H1 (cell line): ENCODE results near the gene TRIM62.

ENCODE experiments used
- CTCF ChIP-seq, 3 experiments: IDR thresholded peaks; 1 replicate in 2 of 3; 2 replicates in 1 of 3; pipeline versions ENCODE4 v1.5.1 to v1.6.1; 2011; ENCODE audit warnings: low read length in 3 of 3, mild to moderate bottlenecking in 3 of 3, inconsistent platforms in 2 of 3, low read depth in 1 of 3, moderate library complexity in 1 of 3; ENCODE audit not compliant: insufficient read depth in 1 of 3; ENCODE audit errors: control extremely low read depth in 1 of 3
- HDAC6 ChIP-seq: IDR thresholded peaks from one replicate; pipeline ENCODE4 v1.7.1; 2012; ENCODE audit warnings: low read depth, mild to moderate bottlenecking, inconsistent platforms, low read length, moderate library complexity
- JUN ChIP-seq: IDR thresholded peaks from 2 replicates; pipeline ENCODE4 v1.6.1; 2011; ENCODE audit warnings: low read depth, mild to moderate bottlenecking, improper control_type of control experiment, low read length
- JUND ChIP-seq: IDR thresholded peaks from 2 replicates; pipeline ENCODE4 v1.6.1; 2011; ENCODE audit warnings: mild to moderate bottlenecking, improper control_type of control experiment, low read length
- POLR2A ChIP-seq, 2 experiments: IDR thresholded peaks; 1 replicate in 1 of 2; 2 replicates in 1 of 2; pipeline ENCODE4 v1.6.1; 2011; ENCODE audit warnings: low read depth in 2 of 2, low read length in 2 of 2, mild to moderate bottlenecking in 2 of 2; ENCODE audit errors: control extremely low read depth in 1 of 2
- POLR2AphosphoS5 ChIP-seq: IDR thresholded peaks from 2 replicates; pipeline ENCODE4 v1.6.1; 2011; ENCODE audit warnings: low read depth, low read length
- SP1 ChIP-seq: IDR thresholded peaks from 2 replicates; pipeline ENCODE4 v1.6.1; 2011; ENCODE audit warnings: low read depth, low read length
- SUZ12 ChIP-seq: fragments of 200-600 bp; sonication (generic); IDR thresholded peaks from 2 replicates; pipeline ENCODE4 v1.6.1; 2012; ENCODE audit warnings: mild to moderate bottlenecking, inconsistent platforms, low read length, moderate library complexity, mixed read lengths

GRCh38 chr1:33122483-33123178, 59.2 kb downstream of the TRIM62 start:
- TF ChIP-seq JUN (no peak), HDAC6 (no peak), SP1 (no peak), JUND (no peak), POLR2A (IDR thresholded peaks at IDR 0.05; ENCODE audit: control extremely low read depth in 1 of 2, low read depth in 2 of 2, low read length in 2 of 2) (no peak), POLR2AphosphoS5 (no peak), SUZ12 (no peak), CTCF (IDR thresholded peaks at IDR 0.05; ENCODE audit: control extremely low read depth in 1 of 3, insufficient read depth in 1 of 3, low read depth in 1 of 3, low read length in 3 of 3) (no peak)
